Body of pancreas (tissue), 4 donors: Measurements from ENCODE around the gene COPS3.
"Not testable (repeated sequence)": the region's sequence is repeated elsewhere in the genome, so short reads cannot be mapped to it uniquely, and the experiment has no call there.

Experiments used
- CTCF ChIP-seq, 7 experiments: fragments of 450-650 bp in 4 of 7; fragments of 200-600 bp in 3 of 7; sonication (generic) in 3 of 7; IDR thresholded peaks; one replicate each; pipeline ENCODE4 v1.5.1; 2016 to 2019; ENCODE audit warnings: antibody characterized with exemption in 7 of 7
- POLR2A ChIP-seq, 3 donors: fragments of 450-650 bp; IDR thresholded peaks; one replicate each; pipeline ENCODE4 v1.6.1; 2016; ENCODE audit warnings: antibody characterized with exemption in 3 of 3, mild to moderate bottlenecking in 2 of 3

DNA sequence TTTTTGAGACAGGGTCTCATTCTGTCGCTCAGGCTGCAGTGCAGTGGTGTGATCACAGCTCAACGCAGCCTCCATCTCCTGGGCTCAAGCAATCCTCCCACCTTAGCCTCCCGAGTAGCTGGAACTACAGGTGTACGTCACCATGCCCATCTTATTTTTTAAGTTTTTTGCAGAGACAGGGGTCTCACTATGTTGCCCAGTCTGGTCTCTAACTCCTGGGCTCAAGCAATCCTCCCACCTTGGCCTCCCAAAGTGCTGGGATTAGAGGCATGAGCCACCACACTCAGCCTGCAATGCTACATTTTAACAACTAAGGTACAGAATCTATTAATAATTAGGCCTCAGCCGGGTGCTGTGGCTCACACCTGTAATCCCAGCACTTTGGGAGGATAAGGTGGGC, 3.6 kb downstream of the COPS3 start:
- not testable (repeated sequence) for TF ChIP-seq CTCF, POLR2A (IDR thresholded peaks at IDR 0.05)
